D721Med (cell line): Measurements from ENCODE around the gene SYNGR4.

Source experiments
- DNase-seq: peaks from one replicate; pipeline ENCODE4 v3.0.0; 2011; ENCODE audit warnings: low spot score; ENCODE audit not compliant: insufficient read length
- FAIRE-seq: peaks from 2 replicates; lab custom pipeline; 2011; peaks lifted over from hg19 to GRCh38; lab: Jason Lieb, UNC
- CTCF ChIP-seq: IDR thresholded peaks from 2 replicates; pipeline ENCODE4 v1.5.1; 2012; ENCODE audit warnings: mild to moderate bottlenecking, control low read depth; ENCODE audit not compliant: insufficient read depth; ENCODE audit errors: missing control alignments

The SYNGR4 gene

DNA sequence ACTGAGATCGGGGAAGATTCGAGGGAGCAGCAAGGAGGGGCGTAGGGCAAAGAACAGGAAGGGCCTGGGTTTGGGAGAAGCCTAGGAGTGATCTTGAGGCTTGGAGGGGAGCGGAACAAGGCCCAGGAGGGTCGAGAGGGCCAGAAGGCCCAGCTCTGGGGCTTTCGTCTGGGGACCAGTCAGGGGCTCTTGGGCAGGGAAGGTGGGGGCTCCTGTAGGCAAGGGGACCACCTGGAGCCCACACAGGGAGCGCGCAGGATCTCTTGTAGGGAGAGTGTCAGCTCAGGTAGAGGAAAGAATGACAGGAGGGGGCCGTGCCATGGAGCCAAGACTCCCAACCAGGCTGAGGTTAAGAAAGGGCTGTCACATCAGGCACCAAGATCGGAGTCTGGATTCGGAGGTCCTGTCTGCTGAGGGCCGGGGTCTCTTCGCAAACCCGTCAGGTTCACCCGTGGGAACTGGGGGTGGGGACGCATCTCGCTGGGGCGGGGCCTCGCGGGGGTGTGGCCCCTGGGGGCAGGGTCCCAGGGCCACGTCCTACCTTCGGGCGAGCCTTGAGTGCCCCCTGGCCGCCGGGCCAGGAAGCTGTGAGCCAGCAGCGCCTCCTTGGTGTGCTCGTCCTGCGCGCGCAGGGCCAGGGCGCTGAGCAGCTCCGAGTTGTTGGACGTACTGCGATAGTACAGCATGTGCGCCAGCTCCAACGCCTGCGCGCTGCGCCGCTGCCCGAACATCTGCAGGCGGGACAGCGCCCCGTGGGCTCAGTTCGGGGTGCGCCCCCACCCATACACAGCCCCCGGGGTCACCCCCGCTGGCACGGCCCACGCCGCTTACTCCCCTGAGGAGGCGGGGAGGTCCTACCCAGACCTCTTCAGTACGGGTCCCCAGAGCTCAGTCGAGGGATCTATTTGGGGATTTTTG, 30.4 kb upstream of the SYNGR4 start:
- DNase-seq: peak; percentile 87
- FAIRE-seq: no peak
- peak; percentile 66 for TF ChIP-seq CTCF

- DNase-seq (no peak), FAIRE-seq (no peak)
- TF ChIP-seq CTCF: no peak
These were observed 25.9 kb upstream of the SYNGR4 start for GRCh38 chr19:48338253-48338755.

DNA sequence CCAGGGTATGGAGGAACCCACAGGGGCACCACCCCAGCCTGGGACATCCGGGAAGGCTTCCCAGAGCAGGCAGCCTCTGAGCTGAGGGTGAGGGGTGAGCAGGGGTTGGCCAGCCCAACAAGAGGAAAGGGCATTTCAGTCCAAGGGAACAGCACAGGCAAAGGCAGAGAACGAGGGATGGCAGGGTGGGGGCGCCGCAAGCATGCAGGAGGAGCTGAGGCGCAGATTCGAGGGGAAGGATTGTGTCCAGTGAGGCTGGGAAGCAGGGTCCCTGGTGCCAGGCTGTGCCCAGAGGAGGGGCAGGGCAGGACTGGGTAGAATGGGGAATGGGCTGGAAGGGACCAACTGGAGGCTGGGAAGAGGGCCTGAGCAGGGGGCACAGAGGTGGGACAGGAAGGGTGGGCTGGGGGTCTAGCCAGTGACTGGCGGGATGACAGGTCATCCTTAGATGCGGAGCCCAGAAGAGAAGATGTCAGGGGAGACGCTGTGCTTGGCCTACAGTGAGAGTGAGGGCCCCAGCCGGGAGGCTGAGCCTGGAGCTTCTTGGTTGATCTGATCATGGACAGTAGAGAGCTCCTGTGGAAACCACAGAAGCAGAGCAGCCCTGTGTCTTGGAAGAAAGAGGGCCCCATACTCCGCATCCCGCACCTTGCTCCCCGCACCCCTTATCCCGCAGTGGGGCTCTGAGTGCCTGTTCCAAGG, 25.2 kb upstream of the SYNGR4 start:
- FAIRE-seq: no peak
- no peak for TF ChIP-seq CTCF
- no peak for DNase-seq

DNA sequence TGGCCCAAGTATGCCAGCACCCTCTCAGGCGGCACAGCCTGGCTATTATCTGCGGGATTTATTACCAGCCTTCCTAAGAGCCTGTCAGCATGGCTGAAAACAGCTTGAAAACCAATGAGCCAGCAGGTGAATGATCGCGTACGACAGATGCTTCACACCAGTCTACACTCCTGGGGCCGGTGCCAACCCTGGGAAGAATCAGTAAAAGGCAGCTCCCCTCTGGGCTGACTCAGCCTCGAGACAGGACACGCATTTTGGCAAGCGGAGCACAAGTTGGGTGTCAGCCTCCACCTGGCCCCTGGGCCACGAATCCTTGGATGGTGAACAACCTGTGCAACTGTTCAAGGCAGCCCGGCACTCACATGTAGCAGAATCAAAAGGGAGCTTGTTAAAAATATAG, 23.2 kb upstream of the SYNGR4 start:
- no peak for TF ChIP-seq CTCF
- DNase-seq (no peak), FAIRE-seq (no peak)

DNA sequence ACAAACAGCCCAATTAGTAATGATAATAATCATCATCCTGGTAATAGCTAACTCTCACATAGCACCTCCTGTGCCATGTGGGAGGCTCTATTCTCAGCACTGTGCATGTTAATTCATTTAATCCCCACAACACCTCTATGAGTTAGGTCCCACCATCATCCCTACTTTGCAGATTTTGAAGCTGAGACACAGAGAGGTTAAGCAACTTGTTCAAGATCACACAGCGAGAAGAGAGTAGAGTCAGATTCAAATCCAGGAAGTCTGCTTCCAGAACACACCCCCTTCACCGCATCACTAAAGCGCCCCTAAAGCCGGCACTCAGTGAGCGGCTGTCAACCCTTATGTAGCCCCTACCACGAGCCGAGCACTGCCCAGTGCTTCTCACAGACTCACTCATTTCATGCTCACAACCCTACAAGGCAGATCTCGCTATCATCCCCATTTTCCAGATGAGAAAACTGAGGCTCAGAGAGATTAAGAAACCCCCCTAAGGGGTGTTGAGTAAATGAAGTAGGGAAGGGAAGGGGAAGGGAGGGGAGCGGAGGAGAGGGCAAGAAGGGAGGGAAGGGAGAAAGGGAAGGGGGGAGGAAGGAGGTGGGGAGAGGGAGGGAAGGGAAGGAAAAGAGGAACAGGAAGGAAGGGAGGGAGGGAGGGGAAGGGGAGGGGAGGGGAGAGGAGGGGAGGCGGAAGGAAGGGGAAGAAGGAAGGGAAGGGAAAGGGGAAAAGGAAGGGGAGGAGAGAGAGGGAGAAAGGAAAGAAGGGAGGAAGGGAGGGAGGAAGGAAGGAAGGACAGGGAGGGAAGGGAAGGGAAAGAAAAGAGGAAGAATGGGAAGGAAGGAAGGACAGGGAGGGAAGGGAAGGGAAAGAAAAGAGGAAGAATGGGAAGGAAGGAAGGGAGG, 22.4 kb upstream of the SYNGR4 start:
- FAIRE-seq: no peak
- no peak for TF ChIP-seq CTCF
- no peak for DNase-seq

- TF ChIP-seq CTCF: no peak
- DNase-seq: no peak
- FAIRE-seq: no peak
These were observed 21.8 kb upstream of the SYNGR4 start for GRCh38 chr19:48342414-48342738.
